ENCODE results near the gene ZNF670. TPM values are rescaled to one million over a fixed set of nuclear protein-coding genes. Genes with fewer than 3 reads are reported as not detected.

The ZNF670 gene
- total and polyA plus RNA-seq, 2 donors (not counting 1 experiment from before 2014, with no cell fraction given): 0.86 to 4.6 TPM

DNA sequence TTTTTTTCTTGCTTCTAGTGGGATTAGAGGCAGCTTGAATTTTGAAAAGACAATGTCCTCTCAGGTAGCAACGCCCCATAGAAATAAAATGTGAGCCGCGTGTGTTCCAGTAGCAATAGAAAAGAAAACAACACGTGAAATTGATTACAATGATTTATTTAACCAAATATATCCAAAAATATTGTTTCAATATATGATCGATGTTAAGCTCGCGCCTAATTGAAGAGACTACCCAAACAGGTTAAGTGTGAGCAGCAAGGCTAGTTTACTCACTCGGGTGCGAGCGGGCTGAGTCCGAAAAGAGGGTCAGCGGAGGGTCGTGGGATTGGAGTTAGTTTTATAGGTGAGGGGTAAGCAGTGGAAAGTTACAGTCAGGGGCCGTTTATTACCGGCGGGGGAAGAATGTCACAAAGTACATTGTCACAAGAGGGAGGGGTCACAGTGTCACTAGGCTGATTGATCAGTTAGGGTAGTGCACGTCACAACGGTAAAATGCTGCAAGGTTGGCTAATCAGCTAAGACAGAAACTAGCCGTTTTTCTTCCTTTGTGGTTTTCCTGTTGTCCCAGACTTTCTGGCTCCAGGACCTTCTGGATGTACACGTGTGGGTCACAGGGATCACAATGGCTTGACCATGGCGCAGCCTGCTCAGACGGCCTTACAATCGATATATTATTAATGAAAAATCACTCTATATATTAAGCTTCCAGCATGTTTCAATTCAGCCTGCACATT, 697 bp upstream of the ZNF670 start:
- H3K9ac ChIP-seq (ENCODE audit: low read length): peak overlapping the region; percentile 91
- 34% methylated on average over 14 of the region's 23 CpGs for WGBS (ENCODE audit: insufficient coverage)
- CTCF ChIA-PET: interaction anchor here (0.6 to 1.4 kb wide), 5 partner anchors 95 to 222 kb away, joined by 3 to 4 read pairs (median 3); no protein-coding TSS in a partner anchor

More for the DNA sequence above, 697 bp upstream of the ZNF670 start:
- intact Hi-C loops (cut with micrococcal nuclease): loop anchor here (2.0 kb wide), 1 partner anchor 131 kb away; no protein-coding TSS in a partner anchor
- peak overlapping the region; percentile 36 to 99 (median 93) for H3K4me3 ChIP-seq (ENCODE audit: control extremely low read depth in 1 of 5, extremely low read depth in 1 of 5, insufficient read depth in 1 of 5, low read depth in 2 of 5, low read length in 4 of 5)
- no peaks in the 10 kb centered on the region for H3K9me3 ChIP-seq (ENCODE audit: control extremely low read depth in 1 of 3, control insufficient read depth in 2 of 3, insufficient read depth in 1 of 3, low read length in 2 of 3)
- Mint-ChIP-seq H3K27me3 (peaks cover 7% of the 10 kb centered on the region), H3K27ac (peak overlapping the region; percentile 29), H3K4me3 (peak overlapping the region; percentile 93), H3K9me3 (ENCODE audit: insufficient read depth) (no peaks in the 10 kb centered on the region), H3K4me1 (peaks cover 25% of the 10 kb centered on the region)
- H3K4me1 ChIP-seq (ENCODE audit: control insufficient read depth in 2 of 2, insufficient read depth in 2 of 2, low read length in 2 of 2): peaks cover 11 to 20% of the 10 kb centered on the region in 2 donors
- peak; percentile 60 for DNase-seq
- H4K20me1 ChIP-seq (ENCODE audit: control insufficient read depth, insufficient read depth, low read length, poor library complexity, severe bottlenecking): no peaks in the 10 kb centered on the region
- H2AFZ ChIP-seq (ENCODE audit: insufficient read depth, low read depth, low read length, poor library complexity, severe bottlenecking): peak overlapping the region; percentile 90
- no peak for ATAC-seq (ENCODE audit: low read depth)
- TF ChIP-seq, protein P1, sequence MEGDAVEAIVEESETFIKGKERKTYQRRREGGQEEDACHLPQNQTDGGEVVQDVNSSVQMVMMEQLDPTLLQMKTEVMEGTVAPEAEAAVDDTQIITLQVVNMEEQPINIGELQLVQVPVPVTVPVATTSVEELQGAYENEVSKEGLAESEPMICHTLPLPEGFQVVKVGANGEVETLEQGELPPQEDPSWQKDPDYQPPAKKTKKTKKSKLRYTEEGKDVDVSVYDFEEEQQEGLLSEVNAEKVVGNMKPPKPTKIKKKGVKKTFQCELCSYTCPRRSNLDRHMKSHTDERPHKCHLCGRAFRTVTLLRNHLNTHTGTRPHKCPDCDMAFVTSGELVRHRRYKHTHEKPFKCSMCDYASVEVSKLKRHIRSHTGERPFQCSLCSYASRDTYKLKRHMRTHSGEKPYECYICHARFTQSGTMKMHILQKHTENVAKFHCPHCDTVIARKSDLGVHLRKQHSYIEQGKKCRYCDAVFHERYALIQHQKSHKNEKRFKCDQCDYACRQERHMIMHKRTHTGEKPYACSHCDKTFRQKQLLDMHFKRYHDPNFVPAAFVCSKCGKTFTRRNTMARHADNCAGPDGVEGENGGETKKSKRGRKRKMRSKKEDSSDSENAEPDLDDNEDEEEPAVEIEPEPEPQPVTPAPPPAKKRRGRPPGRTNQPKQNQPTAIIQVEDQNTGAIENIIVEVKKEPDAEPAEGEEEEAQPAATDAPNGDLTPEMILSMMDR (IDR thresholded peaks at IDR 0.05): no peak
- TF ChIP-seq EZH2 (IDR thresholded peaks at IDR 0.05; ENCODE audit: borderline replicate concordance, insufficient read depth, low read depth, low read length, poor library complexity, severe bottlenecking): no peak
- no peaks in the 10 kb centered on the region for H3K27me3 ChIP-seq (replicated peaks in 1 of 4; ENCODE audit: control extremely low read depth in 1 of 4, control insufficient read depth in 3 of 4, insufficient read depth in 4 of 4, low read length in 3 of 4)
- POLR2A ChIA-PET: interaction anchor here (0.6 to 1.4 kb wide), 4 partner anchors 131 to 583 kb away, joined by 3 to 5 read pairs (median 4); partner anchors contain the start of gene AHCTF1
- H3K36me3 ChIP-seq (replicated peaks in 1 of 2; ENCODE audit: control extremely low read depth in 1 of 2, control insufficient read depth in 1 of 2, extremely low read depth in 1 of 2, insufficient read depth in 2 of 2, low read length in 1 of 2): no peaks in the 10 kb centered on the region
- peak overlapping the region; percentile 94 for H3K4me2 ChIP-seq (replicated peaks; ENCODE audit: low read depth, low read length, poor library complexity, severe bottlenecking)
- H3K27ac ChIP-seq (ENCODE audit: low read length in 2 of 2): peak overlapping the region; percentile 61 to 80
- H3K79me2 ChIP-seq (ENCODE audit: control insufficient read depth, insufficient read depth, low read length): peaks cover 20% of the 10 kb centered on the region
